ENCODE data around the gene FAM124B. TPM values are rescaled to one million over a fixed set of nuclear protein-coding genes. Genes with fewer than 3 reads are reported as not detected.

FAM124B gene
- total and polyA plus RNA-seq, 11 donors = 0.34 to 5.1 (median 1.6) TPM

DNA sequence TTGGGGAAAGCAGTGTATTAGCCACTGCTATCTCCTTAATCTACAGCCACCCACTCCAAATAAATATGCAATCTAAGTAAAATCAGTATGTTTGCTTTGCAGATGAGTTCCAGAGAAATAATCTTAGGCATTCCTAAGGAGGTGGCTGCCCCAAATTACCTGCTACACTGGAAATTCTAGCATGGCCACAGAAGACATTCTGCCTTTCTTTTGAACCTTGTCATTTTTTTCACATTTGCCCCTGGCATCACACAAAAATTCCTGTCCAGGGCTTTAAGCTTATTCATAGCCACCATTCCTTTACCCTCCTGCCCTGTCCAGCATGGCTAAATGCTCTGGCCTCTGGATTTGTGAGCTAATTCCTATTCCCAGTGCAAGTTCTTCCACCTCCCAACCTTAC lies 36.8 kb upstream of the FAM124B start:
- Histone ChIP-seq H3K27me3 (peaks cover 0 to 19% (median under 1%) of the 10 kb centered on the region in 9 donors), H3K36me3 (no peaks in the 10 kb centered on the region), H3K27ac (no peak overlapping the region), H3K9me3 (no peaks in the 10 kb centered on the region), H3K4me1 (peaks cover 0 to 12% (median 0%) of the 10 kb centered on the region in 12 donors), H3K4me3 (no peak overlapping the region)
- ATAC-seq (no peak), DNase-seq (no peak)
- TF ChIP-seq, protein P1, sequence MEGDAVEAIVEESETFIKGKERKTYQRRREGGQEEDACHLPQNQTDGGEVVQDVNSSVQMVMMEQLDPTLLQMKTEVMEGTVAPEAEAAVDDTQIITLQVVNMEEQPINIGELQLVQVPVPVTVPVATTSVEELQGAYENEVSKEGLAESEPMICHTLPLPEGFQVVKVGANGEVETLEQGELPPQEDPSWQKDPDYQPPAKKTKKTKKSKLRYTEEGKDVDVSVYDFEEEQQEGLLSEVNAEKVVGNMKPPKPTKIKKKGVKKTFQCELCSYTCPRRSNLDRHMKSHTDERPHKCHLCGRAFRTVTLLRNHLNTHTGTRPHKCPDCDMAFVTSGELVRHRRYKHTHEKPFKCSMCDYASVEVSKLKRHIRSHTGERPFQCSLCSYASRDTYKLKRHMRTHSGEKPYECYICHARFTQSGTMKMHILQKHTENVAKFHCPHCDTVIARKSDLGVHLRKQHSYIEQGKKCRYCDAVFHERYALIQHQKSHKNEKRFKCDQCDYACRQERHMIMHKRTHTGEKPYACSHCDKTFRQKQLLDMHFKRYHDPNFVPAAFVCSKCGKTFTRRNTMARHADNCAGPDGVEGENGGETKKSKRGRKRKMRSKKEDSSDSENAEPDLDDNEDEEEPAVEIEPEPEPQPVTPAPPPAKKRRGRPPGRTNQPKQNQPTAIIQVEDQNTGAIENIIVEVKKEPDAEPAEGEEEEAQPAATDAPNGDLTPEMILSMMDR (IDR thresholded peaks at IDR 0.05) = no peak
- TF ChIP-seq POLR2A (IDR thresholded peaks at IDR 0.05) = no peak
- intact Hi-C loops (cut with DNase I) = no loop called here

DNA sequence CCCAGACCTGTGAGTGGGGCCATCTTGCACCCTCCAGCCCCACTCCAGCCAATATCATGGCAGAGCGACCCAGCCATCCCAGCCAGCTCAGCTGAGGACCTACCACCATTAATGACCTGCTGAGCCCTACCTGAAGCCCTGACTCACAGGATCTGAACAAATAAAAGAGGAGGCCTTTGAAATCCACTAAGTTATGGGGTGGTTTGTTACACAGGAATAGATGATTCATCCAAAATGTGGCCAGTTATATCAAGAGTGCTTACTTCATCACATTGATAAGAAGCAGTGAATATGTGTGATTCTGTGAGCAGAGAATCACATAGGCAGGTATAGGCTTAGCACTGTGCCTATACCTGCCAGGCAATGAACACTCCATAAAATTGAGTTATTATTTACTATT lies 34.7 kb upstream of the FAM124B start:
- Histone ChIP-seq H3K9me3 (no peaks in the 10 kb centered on the region), H3K4me1 (no peaks in the 10 kb centered on the region), H3K27ac (no peak overlapping the region), H3K36me3 (no peaks in the 10 kb centered on the region), H3K27me3 (no peaks in the 10 kb centered on the region), H3K4me3 (no peak overlapping the region)
- intact Hi-C loops (cut with DNase I) = no loop called here
- TF ChIP-seq POLR2A (IDR thresholded peaks at IDR 0.05) = no peak
- TF ChIP-seq, protein P1 (IDR thresholded peaks at IDR 0.05) = no peak
- no peak for ATAC-seq
- WGBS, 4 donors = 93 to 100% (median 97%) methylated on average over 1 of the region's 1 CpG
- no peak for DNase-seq

DNA sequence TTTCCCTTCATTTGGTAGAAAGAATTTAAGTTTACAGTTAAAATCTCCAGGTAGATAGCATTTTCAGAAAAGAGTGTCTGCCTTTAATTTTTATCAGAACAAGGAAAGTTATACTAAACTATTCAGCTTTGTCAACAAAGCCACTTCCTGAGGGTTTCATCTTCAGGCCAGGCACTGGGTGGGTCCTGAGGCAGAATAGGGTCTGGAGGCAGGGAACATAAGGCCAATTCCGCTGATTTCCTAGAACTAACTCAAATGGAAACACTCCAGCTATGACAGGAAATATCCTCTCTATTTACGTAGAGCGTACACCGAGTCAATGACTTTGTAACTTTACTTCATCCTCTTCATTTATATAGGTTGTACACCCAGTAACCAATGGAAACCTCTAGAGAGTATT lies 32.7 kb upstream of the FAM124B start:
- no peak for DNase-seq
- no peaks in the 10 kb centered on the region for H3K4me1 ChIP-seq
- 52 to 79% (median 64%) methylated on average over 4 of the region's 4 CpGs for WGBS, 4 donors
- intact Hi-C loops (cut with DNase I) = no loop called here
- peaks cover 0 to 6% (median 0%) of the 10 kb centered on the region in 12 donors for H3K9me3 ChIP-seq
- TF ChIP-seq, protein P1 (IDR thresholded peaks at IDR 0.05) = no peak
- TF ChIP-seq POLR2A (IDR thresholded peaks at IDR 0.05) = no peak
- H3K36me3 ChIP-seq = no peaks in the 10 kb centered on the region
- H3K4me3 ChIP-seq = peak overlapping the region in 1 of 12 donors; percentile 4
- H3K27me3 ChIP-seq = no peaks in the 10 kb centered on the region
- H3K27ac ChIP-seq = no peak overlapping the region
- peak in 1 of 4 donors; percentile 59 for ATAC-seq

DNA sequence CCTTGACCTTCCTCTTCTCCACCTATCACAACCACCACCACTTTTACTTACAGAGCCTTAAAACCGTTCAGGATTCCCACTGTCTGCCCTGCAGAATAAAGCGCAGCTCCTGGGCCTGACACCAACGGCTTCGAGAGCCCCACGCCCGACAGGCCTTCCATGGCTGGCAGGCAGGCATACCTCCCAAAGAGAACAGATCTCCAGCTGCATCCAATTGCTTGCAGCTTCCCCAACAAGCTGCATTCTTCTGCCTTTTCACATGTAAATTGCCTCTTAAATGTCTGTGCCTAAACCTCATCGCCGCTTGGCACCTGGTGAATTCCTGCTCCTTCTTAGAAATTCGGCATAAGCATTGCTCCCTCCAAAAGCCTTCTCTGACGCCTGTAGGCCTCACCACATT lies 31.5 kb upstream of the FAM124B start:
- Histone ChIP-seq H3K36me3 (no peaks in the 10 kb centered on the region), H3K4me1 (no peaks in the 10 kb centered on the region), H3K4me3 (no peak overlapping the region), H3K27ac (no peak overlapping the region), H3K9me3 (peaks cover 0 to 6% (median 0%) of the 10 kb centered on the region in 12 donors), H3K27me3 (no peaks in the 10 kb centered on the region)
- no peak for TF ChIP-seq POLR2A (IDR thresholded peaks at IDR 0.05)
- TF ChIP-seq, protein P1 (IDR thresholded peaks at IDR 0.05) = no peak
- no peak for ATAC-seq
- WGBS, 4 donors = 69 to 73% (median 72%) methylated on average over 10 of the region's 10 CpGs
- intact Hi-C loops (cut with DNase I) = no loop called here
- no peak for DNase-seq

Data from heart left ventricle (tissue), 16 donors.